Hepatocyte (in vitro differentiated cells): ENCODE results near the gene FGR.

ENCODE experiments used
- CTCF ChIP-seq: fragments of 200-600 bp; sonication (generic); IDR thresholded peaks from 2 replicates; pipeline ENCODE4 v1.5.1; 2016; ENCODE audit warnings: antibody characterized with exemption, mild to moderate bottlenecking; ENCODE audit not compliant: poor library complexity
- EZH2 ChIP-seq: fragments of 200-600 bp; sonication (generic); IDR thresholded peaks from 2 replicates; pipeline ENCODE4 v1.6.1; 2016; ENCODE audit warnings: antibody characterized with exemption, mild to moderate bottlenecking, borderline replicate concordance
- EZH2phosphoT487 ChIP-seq: fragments of 200-600 bp; sonication (generic); IDR thresholded peaks from one replicate; pipeline ENCODE4 v1.6.1; 2018; ENCODE audit warnings: antibody characterized with exemption, mild to moderate bottlenecking, low read depth, moderate library complexity; ENCODE audit not compliant: unreplicated experiment, severe bottlenecking

GRCh38 chr1:27665016-27665651 is 30.1 kb upstream of the FGR start:
- TF ChIP-seq CTCF (no peak), EZH2 (no peak), EZH2phosphoT487 (no peak)
